Mammary epithelial cell (primary cell): ENCODE results near the gene FBXW9.
"Not testable (repeated sequence)": the region's sequence is repeated elsewhere in the genome, so short reads cannot be mapped to it uniquely, and the experiment has no call there.

Experiments
- EZH2 ChIP-seq: IDR thresholded peaks from 2 replicates; pipeline ENCODE4 v1.6.1; 2012; ENCODE audit warnings: low read length, inconsistent platforms, borderline replicate concordance
- TF ChIP-seq, protein P1 (sequence below), 2 donors: IDR thresholded peaks in 1 of 2; conservative IDR thresholded peaks in 1 of 2; 2 replicates each; pipeline ENCODE4 v1.5.1; 2011 to 2012; ENCODE audit warnings: inconsistent platforms in 2 of 2, low read length in 2 of 2, mild to moderate bottlenecking in 2 of 2, control low read depth in 1 of 2, low read depth in 1 of 2; ENCODE audit not compliant: insufficient read depth in 1 of 2; ENCODE audit errors: extremely low read depth in 1 of 2

GRCh38 chr19:12712077-12712476, 15.6 kb upstream of the FBXW9 start:
- TF ChIP-seq, protein P1, sequence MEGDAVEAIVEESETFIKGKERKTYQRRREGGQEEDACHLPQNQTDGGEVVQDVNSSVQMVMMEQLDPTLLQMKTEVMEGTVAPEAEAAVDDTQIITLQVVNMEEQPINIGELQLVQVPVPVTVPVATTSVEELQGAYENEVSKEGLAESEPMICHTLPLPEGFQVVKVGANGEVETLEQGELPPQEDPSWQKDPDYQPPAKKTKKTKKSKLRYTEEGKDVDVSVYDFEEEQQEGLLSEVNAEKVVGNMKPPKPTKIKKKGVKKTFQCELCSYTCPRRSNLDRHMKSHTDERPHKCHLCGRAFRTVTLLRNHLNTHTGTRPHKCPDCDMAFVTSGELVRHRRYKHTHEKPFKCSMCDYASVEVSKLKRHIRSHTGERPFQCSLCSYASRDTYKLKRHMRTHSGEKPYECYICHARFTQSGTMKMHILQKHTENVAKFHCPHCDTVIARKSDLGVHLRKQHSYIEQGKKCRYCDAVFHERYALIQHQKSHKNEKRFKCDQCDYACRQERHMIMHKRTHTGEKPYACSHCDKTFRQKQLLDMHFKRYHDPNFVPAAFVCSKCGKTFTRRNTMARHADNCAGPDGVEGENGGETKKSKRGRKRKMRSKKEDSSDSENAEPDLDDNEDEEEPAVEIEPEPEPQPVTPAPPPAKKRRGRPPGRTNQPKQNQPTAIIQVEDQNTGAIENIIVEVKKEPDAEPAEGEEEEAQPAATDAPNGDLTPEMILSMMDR (conservative IDR thresholded peaks at IDR 0.05 in 1 of 2, IDR thresholded peaks at IDR 0.05 in 1 of 2; ENCODE audit: extremely low read depth in 1 of 2, insufficient read depth in 1 of 2, low read depth in 1 of 2, low read length in 2 of 2): not testable (repeated sequence)
- not testable (repeated sequence) for TF ChIP-seq EZH2
